ENCODE data around the gene PSMB2.
A peak's percentile ranks its signal among the peaks of the same experiment; 100 is the strongest.
"Not testable (repeated sequence)": the region's sequence is repeated elsewhere in the genome, so short reads cannot be mapped to it uniquely, and the experiment has no call there.

Gene PSMB2

DNA sequence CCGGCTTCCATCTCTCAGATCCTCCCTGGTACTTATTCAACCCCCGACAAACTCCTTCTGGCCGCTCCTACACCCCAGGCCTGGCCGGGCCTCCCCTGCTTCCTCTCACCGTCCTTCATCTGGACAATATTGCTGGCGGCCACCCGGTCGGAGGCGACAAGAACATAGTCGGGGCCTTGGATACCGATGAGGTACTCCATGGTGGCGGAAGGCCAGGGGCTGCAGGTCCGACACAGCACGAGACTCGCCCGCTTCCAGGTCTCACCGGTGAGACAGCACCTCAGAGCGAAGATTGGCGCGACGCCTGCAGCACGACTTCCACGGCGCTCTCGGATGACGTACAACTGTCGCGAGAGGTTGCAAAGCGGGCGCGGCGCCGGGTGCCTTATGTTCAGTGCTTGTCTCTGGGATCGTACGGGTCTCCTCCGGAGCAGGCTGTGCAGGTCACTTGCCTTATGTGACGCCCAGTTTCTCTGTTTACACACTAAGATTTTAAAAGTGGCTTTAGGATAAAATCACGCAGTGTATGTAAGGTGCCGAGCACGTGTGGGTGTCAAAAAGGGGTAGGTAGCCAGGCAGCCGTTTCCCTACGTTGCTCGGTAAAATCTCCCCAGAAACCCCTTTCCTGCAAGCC, at the start of gene PSMB2:
PSMB2 (minus strand) TSS at position 294 of the 634 bp plus-strand sequence; CDS start at position 200, 94 bp downstream.
- ATAC-seq (ENCODE audit: low read depth), result peak; percentile 83
- TF ChIP-seq, protein P1, sequence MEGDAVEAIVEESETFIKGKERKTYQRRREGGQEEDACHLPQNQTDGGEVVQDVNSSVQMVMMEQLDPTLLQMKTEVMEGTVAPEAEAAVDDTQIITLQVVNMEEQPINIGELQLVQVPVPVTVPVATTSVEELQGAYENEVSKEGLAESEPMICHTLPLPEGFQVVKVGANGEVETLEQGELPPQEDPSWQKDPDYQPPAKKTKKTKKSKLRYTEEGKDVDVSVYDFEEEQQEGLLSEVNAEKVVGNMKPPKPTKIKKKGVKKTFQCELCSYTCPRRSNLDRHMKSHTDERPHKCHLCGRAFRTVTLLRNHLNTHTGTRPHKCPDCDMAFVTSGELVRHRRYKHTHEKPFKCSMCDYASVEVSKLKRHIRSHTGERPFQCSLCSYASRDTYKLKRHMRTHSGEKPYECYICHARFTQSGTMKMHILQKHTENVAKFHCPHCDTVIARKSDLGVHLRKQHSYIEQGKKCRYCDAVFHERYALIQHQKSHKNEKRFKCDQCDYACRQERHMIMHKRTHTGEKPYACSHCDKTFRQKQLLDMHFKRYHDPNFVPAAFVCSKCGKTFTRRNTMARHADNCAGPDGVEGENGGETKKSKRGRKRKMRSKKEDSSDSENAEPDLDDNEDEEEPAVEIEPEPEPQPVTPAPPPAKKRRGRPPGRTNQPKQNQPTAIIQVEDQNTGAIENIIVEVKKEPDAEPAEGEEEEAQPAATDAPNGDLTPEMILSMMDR (IDR thresholded peaks at IDR 0.05; ENCODE audit: poor library complexity, severe bottlenecking), result no peak
- H3K27me3 ChIP-seq (ENCODE audit: insufficient read depth, poor library complexity, severe bottlenecking), result peaks cover 5% of the 10 kb centered on the region
- no peaks in the 10 kb centered on the region for H3K9me3 ChIP-seq (ENCODE audit: severe bottlenecking)
- H3K36me3 ChIP-seq (ENCODE audit: low read depth), result peaks cover 9% of the 10 kb centered on the region
- peak within 1 kb of the TSS; percentile 59 for H3K27ac ChIP-seq (ENCODE audit: poor library complexity, severe bottlenecking)
- H3K4me3 ChIP-seq (ENCODE audit: severe bottlenecking), result peak within 1 kb of the TSS; percentile 93
- DNase-seq (ENCODE audit: low spot score), result peak; percentile 94
- peaks cover 23% of the 10 kb centered on the region for H3K4me1 ChIP-seq (ENCODE audit: insufficient read depth, poor library complexity, severe bottlenecking)

DNA sequence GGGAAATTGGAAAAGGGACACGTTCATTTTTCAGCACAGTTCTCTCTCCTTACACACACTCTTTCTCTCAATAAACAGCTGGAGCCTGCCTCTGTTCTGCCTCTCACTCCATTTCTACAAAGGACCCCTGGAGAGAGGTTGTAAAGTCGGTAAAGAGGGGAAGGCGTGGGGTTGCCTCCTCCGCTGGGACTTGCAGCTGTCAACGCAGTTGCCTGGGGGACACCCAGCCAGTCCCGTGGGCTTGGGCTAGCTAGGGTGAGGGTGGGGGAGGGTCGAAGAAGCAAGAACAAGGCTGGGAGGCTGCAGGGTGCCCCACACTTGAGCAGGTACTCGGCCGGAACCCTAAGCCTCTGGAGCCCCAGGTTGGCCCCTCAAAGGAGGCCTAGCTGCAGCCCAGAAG, 49.8 kb upstream of the PSMB2 start:
- peaks cover 20% of the 10 kb centered on the region for H3K27me3 ChIP-seq (ENCODE audit: insufficient read depth, poor library complexity, severe bottlenecking)
- no peaks in the 10 kb centered on the region for H3K36me3 ChIP-seq (ENCODE audit: low read depth)
- no peaks in the 10 kb centered on the region for H3K4me1 ChIP-seq (ENCODE audit: insufficient read depth, poor library complexity, severe bottlenecking)
- no peak for DNase-seq (ENCODE audit: low spot score)
- TF ChIP-seq, protein P1 (IDR thresholded peaks at IDR 0.05; ENCODE audit: poor library complexity, severe bottlenecking), result no peak
- H3K27ac ChIP-seq (ENCODE audit: poor library complexity, severe bottlenecking), result no peak overlapping the region
- no peak overlapping the region for H3K4me3 ChIP-seq (ENCODE audit: severe bottlenecking)
- no peaks in the 10 kb centered on the region for H3K9me3 ChIP-seq (ENCODE audit: severe bottlenecking)
- no peak for ATAC-seq (ENCODE audit: low read depth)

DNA sequence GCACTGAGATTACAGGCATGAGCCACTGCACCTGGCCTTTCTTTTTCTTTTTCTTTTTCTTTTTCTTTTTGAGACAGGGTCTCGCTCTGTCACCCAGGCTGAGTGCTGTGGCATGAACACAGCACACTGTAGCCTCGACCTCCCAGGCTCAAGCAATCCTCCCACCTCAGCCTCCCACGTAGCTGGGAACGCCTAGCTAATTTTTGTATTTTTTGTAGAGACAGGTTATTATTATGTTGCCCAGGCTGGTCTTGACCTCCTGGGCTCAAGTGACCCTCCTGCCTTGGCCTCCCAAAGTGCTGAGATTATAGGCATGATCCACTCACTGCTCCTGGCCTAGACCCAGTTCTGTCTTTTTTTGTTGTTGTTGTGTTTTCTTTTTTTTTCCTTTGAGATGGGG, 48.8 kb upstream of the PSMB2 start:
- peaks cover 13% of the 10 kb centered on the region for H3K27me3 ChIP-seq (ENCODE audit: insufficient read depth, poor library complexity, severe bottlenecking)
- H3K4me1 ChIP-seq (ENCODE audit: insufficient read depth, poor library complexity, severe bottlenecking); H3K4me3 ChIP-seq (ENCODE audit: severe bottlenecking); H3K27ac ChIP-seq (ENCODE audit: poor library complexity, severe bottlenecking); DNase-seq (ENCODE audit: low spot score); ATAC-seq (ENCODE audit: low read depth); H3K9me3 ChIP-seq (ENCODE audit: severe bottlenecking); H3K36me3 ChIP-seq (ENCODE audit: low read depth): not testable (repeated sequence)

DNA sequence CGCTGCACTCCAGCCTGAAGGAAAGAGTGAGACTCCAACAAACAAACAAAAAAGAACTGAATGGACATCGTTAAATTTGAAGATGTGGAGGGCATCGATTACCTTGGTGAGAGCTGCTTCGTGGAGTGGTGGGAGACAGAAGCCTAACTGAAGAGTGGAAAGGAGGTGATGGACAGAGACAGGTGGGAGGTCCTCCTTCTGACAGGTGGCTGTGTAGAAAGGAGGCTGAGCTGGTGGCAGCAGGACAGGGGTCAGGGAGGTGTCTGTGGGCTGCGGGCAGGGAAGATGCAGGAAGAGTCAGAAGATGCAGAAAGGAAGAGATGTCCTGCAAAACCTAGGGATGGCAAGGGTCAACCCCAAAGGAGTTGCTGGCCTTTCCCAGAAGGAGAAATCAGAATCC, 46.8 kb upstream of the PSMB2 start:
- no peaks in the 10 kb centered on the region for H3K9me3 ChIP-seq (ENCODE audit: severe bottlenecking)
- no peak overlapping the region for H3K4me3 ChIP-seq (ENCODE audit: severe bottlenecking)
- ATAC-seq (ENCODE audit: low read depth), result no peak
- no peaks in the 10 kb centered on the region for H3K36me3 ChIP-seq (ENCODE audit: low read depth)
- peaks cover 20% of the 10 kb centered on the region for H3K27me3 ChIP-seq (ENCODE audit: insufficient read depth, poor library complexity, severe bottlenecking)
- H3K27ac ChIP-seq (ENCODE audit: poor library complexity, severe bottlenecking), result no peak overlapping the region
- TF ChIP-seq, protein P1 (IDR thresholded peaks at IDR 0.05; ENCODE audit: poor library complexity, severe bottlenecking), result no peak
- no peaks in the 10 kb centered on the region for H3K4me1 ChIP-seq (ENCODE audit: insufficient read depth, poor library complexity, severe bottlenecking)
- DNase-seq (ENCODE audit: low spot score), result no peak

DNA sequence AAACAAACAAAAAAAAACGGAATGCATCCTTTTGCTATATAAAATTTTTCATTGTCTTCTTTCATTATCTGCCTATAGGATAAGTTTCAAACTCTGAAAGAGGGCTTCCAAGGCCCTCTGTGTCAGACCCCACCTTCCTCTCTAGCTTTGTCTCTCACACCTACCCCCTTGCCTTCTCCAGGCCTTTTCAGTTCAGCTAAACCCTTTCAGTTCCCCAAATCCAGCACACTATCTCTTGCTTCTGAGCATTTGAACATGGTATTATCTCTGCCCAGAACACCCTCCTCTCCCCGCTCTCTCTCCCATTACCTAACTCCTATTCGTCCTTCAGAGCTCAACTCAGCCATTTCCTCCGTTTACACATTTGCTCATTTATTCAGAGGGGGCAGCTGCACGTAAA, 41.7 kb upstream of the PSMB2 start:
- H3K4me3 ChIP-seq (ENCODE audit: severe bottlenecking), result no peak overlapping the region
- TF ChIP-seq, protein P1 (IDR thresholded peaks at IDR 0.05; ENCODE audit: poor library complexity, severe bottlenecking), result no peak
- no peaks in the 10 kb centered on the region for H3K4me1 ChIP-seq (ENCODE audit: insufficient read depth, poor library complexity, severe bottlenecking)
- ATAC-seq (ENCODE audit: low read depth), result no peak
- no peaks in the 10 kb centered on the region for H3K9me3 ChIP-seq (ENCODE audit: severe bottlenecking)
- peaks cover 20% of the 10 kb centered on the region for H3K27me3 ChIP-seq (ENCODE audit: insufficient read depth, poor library complexity, severe bottlenecking)
- no peak overlapping the region for H3K27ac ChIP-seq (ENCODE audit: poor library complexity, severe bottlenecking)
- H3K36me3 ChIP-seq (ENCODE audit: low read depth), result no peaks in the 10 kb centered on the region
- DNase-seq (ENCODE audit: low spot score), result no peak
